ENCODE measurements around the gene SEMA3B. TPM values are rescaled to one million over a fixed set of nuclear protein-coding genes. Genes with fewer than 3 reads are reported as not detected.
"Not testable (repeated sequence)": the region's sequence is repeated elsewhere in the genome, so short reads cannot be mapped to it uniquely, and the experiment has no call there.

Gene SEMA3B
- polyA plus RNA-seq, 3 donors: 0.56 TPM; not detected in 2

DNA sequence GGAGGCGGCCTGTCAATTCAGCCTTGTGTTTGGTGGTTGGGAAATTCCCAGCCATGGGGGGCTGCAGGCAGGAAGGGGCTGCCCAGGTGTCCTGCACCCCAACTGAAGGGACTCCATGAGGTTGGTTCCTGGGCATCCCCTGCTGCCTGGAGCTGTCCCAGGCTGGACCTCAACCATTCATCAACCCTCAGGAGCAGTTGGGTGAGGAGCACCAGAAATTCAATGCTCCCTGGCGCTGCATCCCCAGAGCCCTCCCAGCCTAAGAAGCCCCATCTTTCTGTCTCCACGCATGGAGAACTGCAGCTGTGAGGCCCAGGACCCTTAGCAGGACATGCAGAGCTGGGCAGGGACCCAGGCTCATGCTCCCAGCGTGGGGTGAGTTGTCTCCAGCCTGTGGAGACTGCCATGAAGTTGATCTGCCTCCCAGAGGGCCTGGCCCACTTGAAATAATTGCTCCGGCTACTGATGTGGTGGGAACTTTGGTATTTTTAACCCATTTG is 8.0 kb upstream of the SEMA3B start:
- Histone ChIP-seq H3K4me2 (replicated peaks; ENCODE audit: extremely low read depth, low read length, poor library complexity, severe bottlenecking) (no peak overlapping the region), H3K4me3 (replicated peaks in 1 of 3; ENCODE audit: low read depth in 2 of 3, low read length in 3 of 3) (no peak overlapping the region), H3K36me3 (replicated peaks in 1 of 2; ENCODE audit: control insufficient read depth in 1 of 2, insufficient read depth in 2 of 2, low read length in 2 of 2) (peaks cover 32 to 37% of the 10 kb centered on the region in 2 donors), H3K9me3 (replicated peaks in 1 of 2; ENCODE audit: control insufficient read depth in 1 of 2, insufficient read depth in 1 of 2, low read length in 2 of 2) (peaks cover 0 to 10% of the 10 kb centered on the region in 2 donors), H3K9ac (ENCODE audit: insufficient read depth, low read length, poor library complexity, severe bottlenecking) (peak overlapping the region; percentile 64), H4K20me1 (ENCODE audit: insufficient read depth, low read length) (peaks cover 66% of the 10 kb centered on the region), H3K27ac (ENCODE audit: low read depth in 1 of 2, low read length in 2 of 2) (peak overlapping the region in 1 of 2 donors; percentile 33), H3K4me1 (ENCODE audit: control insufficient read depth in 1 of 2, insufficient read depth in 2 of 2, low read length in 2 of 2) (peaks cover 15 to 32% of the 10 kb centered on the region in 2 donors), H2AFZ (ENCODE audit: insufficient read depth, low read depth, low read length, poor library complexity, severe bottlenecking) (no peak overlapping the region), H3K79me2 (ENCODE audit: insufficient read depth, low read length) (peaks cover 15% of the 10 kb centered on the region), H3K27me3 (ENCODE audit: control insufficient read depth in 2 of 2, insufficient read depth in 2 of 2, low read length in 2 of 2) (peaks cover 0 to 2% of the 10 kb centered on the region in 2 donors)
- peaks cover 7 to 13% (median 12%) of the 10 kb centered on the region in 3 donors for H3K27me3 Mint-ChIP-seq (ENCODE audit: low read depth in 3 of 3)
- intact Hi-C loops (cut with micrococcal nuclease): no loop called here
- H3K4me3 Mint-ChIP-seq: no peak overlapping the region
- H3K27ac Mint-ChIP-seq: peak overlapping the region in 1 of 7 donors; percentile 84
- peaks cover 0 to 10% (median 4%) of the 10 kb centered on the region in 7 donors for H3K9me3 Mint-ChIP-seq
- no peak for DNase-seq
- WGBS (ENCODE audit: insufficient coverage): 100% methylated on average over 4 of the region's 5 CpGs
- H3K36me3 Mint-ChIP-seq: peaks cover 34 to 37% of the 10 kb centered on the region in 2 donors
- no peak for TF ChIP-seq CTCF (IDR thresholded peaks at IDR 0.05)
- peaks cover 12% of the 10 kb centered on the region for H3K4me1 Mint-ChIP-seq

DNA sequence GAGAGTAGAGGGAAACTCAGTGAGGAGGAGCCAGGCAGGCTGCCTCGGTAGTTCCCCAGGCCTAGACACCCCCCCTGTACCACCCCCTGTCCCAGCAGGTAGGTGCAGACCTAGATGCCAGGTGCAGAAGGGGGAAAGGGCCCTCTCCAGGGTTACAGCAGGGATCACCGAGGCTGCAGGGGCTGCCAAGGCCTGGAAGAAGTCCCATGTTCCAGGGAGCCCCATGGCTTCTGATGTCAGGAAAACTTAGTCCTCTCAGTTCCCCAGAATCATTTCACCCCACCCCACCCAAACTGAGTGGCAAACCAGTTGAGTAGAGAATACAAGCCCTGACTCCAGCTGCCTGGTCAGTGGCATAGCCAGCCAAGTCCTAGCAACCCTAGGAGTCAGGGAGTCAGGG is 7.4 kb upstream of the SEMA3B start:
- Histone ChIP-seq H3K9me3 (replicated peaks in 1 of 2; ENCODE audit: control insufficient read depth in 1 of 2, insufficient read depth in 1 of 2, low read length in 2 of 2) (peaks cover 0 to 10% of the 10 kb centered on the region in 2 donors), H2AFZ (ENCODE audit: insufficient read depth, low read depth, low read length, poor library complexity, severe bottlenecking) (no peak overlapping the region), H3K27ac (ENCODE audit: low read depth in 1 of 2, low read length in 2 of 2) (no peak overlapping the region), H3K4me1 (ENCODE audit: control insufficient read depth in 1 of 2, insufficient read depth in 2 of 2, low read length in 2 of 2) (peaks cover 15 to 32% of the 10 kb centered on the region in 2 donors), H3K4me2 (replicated peaks; ENCODE audit: extremely low read depth, low read length, poor library complexity, severe bottlenecking) (no peak overlapping the region), H3K27me3 (ENCODE audit: control insufficient read depth in 2 of 2, insufficient read depth in 2 of 2, low read length in 2 of 2) (peaks cover 0 to 8% of the 10 kb centered on the region in 2 donors), H3K79me2 (ENCODE audit: insufficient read depth, low read length) (peaks cover 10% of the 10 kb centered on the region), H4K20me1 (ENCODE audit: insufficient read depth, low read length) (peaks cover 60% of the 10 kb centered on the region), H3K36me3 (replicated peaks in 1 of 2; ENCODE audit: control insufficient read depth in 1 of 2, insufficient read depth in 2 of 2, low read length in 2 of 2) (peaks cover 27 to 32% of the 10 kb centered on the region in 2 donors), H3K4me3 (replicated peaks in 1 of 3; ENCODE audit: low read depth in 2 of 3, low read length in 3 of 3) (no peak overlapping the region), H3K9ac (ENCODE audit: insufficient read depth, low read length, poor library complexity, severe bottlenecking) (no peak overlapping the region)
- H3K27ac Mint-ChIP-seq: no peak overlapping the region
- no CpG with 5 or more reads among the region's 2 CpGs for WGBS (ENCODE audit: insufficient coverage)
- H3K27me3 Mint-ChIP-seq (ENCODE audit: low read depth in 3 of 3): peaks cover 10 to 17% (median 17%) of the 10 kb centered on the region in 3 donors
- intact Hi-C loops (cut with micrococcal nuclease): no loop called here
- no peak overlapping the region for H3K4me3 Mint-ChIP-seq
- no peak for DNase-seq
- peaks cover 0 to 10% (median 4%) of the 10 kb centered on the region in 7 donors for H3K9me3 Mint-ChIP-seq
- peaks cover 12% of the 10 kb centered on the region for H3K4me1 Mint-ChIP-seq
- TF ChIP-seq CTCF (IDR thresholded peaks at IDR 0.05): no peak
- peaks cover 29 to 32% of the 10 kb centered on the region in 2 donors for H3K36me3 Mint-ChIP-seq

DNA sequence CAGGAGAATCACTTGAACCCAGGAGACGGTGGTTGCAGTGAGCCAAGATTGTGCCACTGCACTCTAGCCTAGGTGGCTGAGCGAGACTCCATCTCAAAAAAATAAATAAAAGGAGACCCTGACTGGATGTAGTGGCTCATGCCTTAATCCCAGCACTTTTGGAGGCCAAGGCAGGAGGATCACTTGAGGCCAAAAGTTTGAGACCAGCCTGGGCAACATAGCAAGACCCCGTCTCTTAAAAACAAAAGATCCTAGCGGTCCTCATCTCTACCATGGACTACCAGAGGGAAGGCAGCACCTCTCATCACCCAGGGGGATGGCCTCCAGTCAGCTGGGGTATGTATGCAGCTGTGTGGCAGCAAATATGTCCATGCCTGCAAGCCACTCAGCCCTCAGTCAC is 6.7 kb upstream of the SEMA3B start:
- Mint-ChIP-seq H3K36me3 (peaks cover 22 to 25% of the 10 kb centered on the region in 2 donors), H3K27me3 (ENCODE audit: low read depth in 3 of 3) (peaks cover 16 to 24% (median 22%) of the 10 kb centered on the region in 3 donors), H3K27ac (peak overlapping the region in 2 of 7 donors; percentile 25 to 26), H3K4me1 (peaks cover 12% of the 10 kb centered on the region)
- DNase-seq; H3K4me3 ChIP-seq (replicated peaks in 1 of 3; ENCODE audit: low read depth in 2 of 3, low read length in 3 of 3); H3K27ac ChIP-seq (ENCODE audit: low read depth in 1 of 2, low read length in 2 of 2); H3K79me2 ChIP-seq (ENCODE audit: insufficient read depth, low read length); H3K9me3 ChIP-seq (replicated peaks in 1 of 2; ENCODE audit: control insufficient read depth in 1 of 2, insufficient read depth in 1 of 2, low read length in 2 of 2); H2AFZ ChIP-seq (ENCODE audit: insufficient read depth, low read depth, low read length, poor library complexity, severe bottlenecking); H3K9me3 Mint-ChIP-seq; intact Hi-C loops (cut with micrococcal nuclease); H3K4me3 Mint-ChIP-seq; H3K9ac ChIP-seq (ENCODE audit: insufficient read depth, low read length, poor library complexity, severe bottlenecking); H3K4me2 ChIP-seq (replicated peaks; ENCODE audit: extremely low read depth, low read length, poor library complexity, severe bottlenecking): not testable (repeated sequence)
- Histone ChIP-seq H3K36me3 (replicated peaks in 1 of 2; ENCODE audit: control insufficient read depth in 1 of 2, insufficient read depth in 2 of 2, low read length in 2 of 2) (peaks cover 20 to 25% of the 10 kb centered on the region in 2 donors), H3K4me1 (ENCODE audit: control insufficient read depth in 1 of 2, insufficient read depth in 2 of 2, low read length in 2 of 2) (peaks cover 15 to 32% of the 10 kb centered on the region in 2 donors), H4K20me1 (ENCODE audit: insufficient read depth, low read length) (peaks cover 53% of the 10 kb centered on the region), H3K27me3 (ENCODE audit: control insufficient read depth in 2 of 2, insufficient read depth in 2 of 2, low read length in 2 of 2) (peaks cover 0 to 15% of the 10 kb centered on the region in 2 donors)
- 100% methylated on average over 1 of the region's 4 CpGs for WGBS (ENCODE audit: insufficient coverage)

All from CD14-positive monocyte (primary cell).